GM19099 (cell line): ENCODE results near the gene BICDL2.

Experiments
- POLR2A ChIP-seq: IDR thresholded peaks from 3 replicates; pipeline ENCODE4 v1.6.1; 2011; ENCODE audit warnings: low read depth; ENCODE audit not compliant: insufficient read length; ENCODE audit errors: extremely low read depth

Gene BICDL2

GRCh38 chr16:3065069-3065741 lies 28.5 kb upstream of the BICDL2 start, which contains the start of gene IL32:
IL32 (plus strand) TSS chr16:3065640; CDS start chr16:3065812, 172 bp downstream.
- TF ChIP-seq POLR2A = peak; percentile 48

GRCh38 chr16:3063625-3064386 lies 27.1 kb upstream of the BICDL2 start:
- no peak for TF ChIP-seq POLR2A

- no peak for TF ChIP-seq POLR2A
Observed at GRCh38 chr16:3062553-3062952, 25.8 kb upstream of the BICDL2 start.

- no peak for TF ChIP-seq POLR2A
Observed at GRCh38 chr16:3060339-3061127, 23.8 kb upstream of the BICDL2 start.

- TF ChIP-seq POLR2A = no peak
Observed at GRCh38 chr16:3059723-3060242, 23.0 kb upstream of the BICDL2 start.

GRCh38 chr16:3059041-3059722 lies 22.4 kb upstream of the BICDL2 start:
- TF ChIP-seq POLR2A = peak; percentile 51

- no peak for TF ChIP-seq POLR2A
Observed at GRCh38 chr16:3058139-3059030, 21.6 kb upstream of the BICDL2 start.

GRCh38 chr16:3057181-3058138 lies 20.7 kb upstream of the BICDL2 start:
- no peak for TF ChIP-seq POLR2A

GRCh38 chr16:3056336-3057180 lies 19.8 kb upstream of the BICDL2 start:
- TF ChIP-seq POLR2A = no peak

GRCh38 chr16:3054965-3055733 lies 18.4 kb upstream of the BICDL2 start:
- no peak for TF ChIP-seq POLR2A

- no peak for TF ChIP-seq POLR2A
Observed at GRCh38 chr16:3051494-3051893, 14.8 kb upstream of the BICDL2 start.
